HUES64 (cell line): ENCODE data around the gene AIFM3.

Experiments
- H3K27ac ChIP-seq: 2 replicates; pipeline ENCODE4 v1.7.0; 2013; ENCODE audit warnings: low read depth, low read length, inconsistent platforms
- H3K27me3 ChIP-seq: 2 replicates; pipeline ENCODE4 v1.6.1; 2013; ENCODE audit warnings: mild to moderate bottlenecking, low read length; ENCODE audit not compliant: insufficient read depth
- H3K36me3 ChIP-seq: 2 replicates; pipeline ENCODE4 v1.6.1; 2013; ENCODE audit warnings: mild to moderate bottlenecking, low read length; ENCODE audit not compliant: insufficient read depth
- H3K4me1 ChIP-seq: 2 replicates; pipeline ENCODE4 v1.6.1; 2013; ENCODE audit warnings: mild to moderate bottlenecking, low read length, moderate library complexity; ENCODE audit not compliant: insufficient read depth
- H3K4me3 ChIP-seq: 2 replicates; pipeline ENCODE4 v1.5.1; 2013; ENCODE audit warnings: mild to moderate bottlenecking, low read length, moderate library complexity
- H3K9ac ChIP-seq: 2 replicates; pipeline ENCODE4 v1.6.1; 2013; ENCODE audit warnings: mild to moderate bottlenecking, low read depth, low read length
- H3K9me3 ChIP-seq: 2 replicates; pipeline ENCODE4 v1.6.1; 2013; ENCODE audit warnings: low read depth, low read length; ENCODE audit not compliant: insufficient read depth
- WGBS: fragments of 150-250, 120-280 bp; methylation state at CpG from one replicate; pipeline ENCODE4 v1.1.7; 2013; ENCODE audit warnings: missing lambda C conversion rate; 5-methylcytosine and 5-hydroxymethylcytosine counted together

AIFM3 gene

DNA sequence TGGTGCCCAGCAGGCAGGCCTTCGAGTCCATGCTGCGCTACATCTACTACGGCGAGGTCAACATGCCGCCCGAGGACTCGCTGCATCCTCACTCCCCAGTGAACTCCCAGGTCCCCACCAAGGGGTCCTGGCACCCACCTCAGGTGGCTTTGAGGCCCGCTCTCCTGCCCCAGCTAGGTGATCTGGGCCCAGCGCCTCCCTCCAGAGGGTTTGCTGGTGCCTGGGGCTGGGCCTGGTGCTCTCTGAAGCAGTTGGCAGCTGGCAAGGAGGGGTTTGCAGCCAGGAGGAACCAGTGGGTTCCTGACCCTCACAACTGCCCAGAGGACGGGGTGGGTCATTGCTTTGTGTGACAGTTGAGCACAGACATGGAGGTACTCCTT, 29.0 kb downstream of the AIFM3 start:
- no peaks in the 10 kb centered on the region for H3K4me1 ChIP-seq
- no peak overlapping the region for H3K27ac ChIP-seq
- H3K27me3 ChIP-seq, result no peaks in the 10 kb centered on the region
- peaks cover 41% of the 10 kb centered on the region for H3K36me3 ChIP-seq
- H3K9me3 ChIP-seq, result no peaks in the 10 kb centered on the region
- no peak overlapping the region for H3K4me3 ChIP-seq
- WGBS, result 96% methylated on average over 10 of the region's 10 CpGs
- H3K9ac ChIP-seq, result no peak overlapping the region

GRCh38 chr22:20996598-20997535, 29.8 kb downstream of the AIFM3 start:
- Histone ChIP-seq H3K4me1 (no peaks in the 10 kb centered on the region), H3K9ac (no peak overlapping the region; the same call in 1 of the 2 replicates)

DNA sequence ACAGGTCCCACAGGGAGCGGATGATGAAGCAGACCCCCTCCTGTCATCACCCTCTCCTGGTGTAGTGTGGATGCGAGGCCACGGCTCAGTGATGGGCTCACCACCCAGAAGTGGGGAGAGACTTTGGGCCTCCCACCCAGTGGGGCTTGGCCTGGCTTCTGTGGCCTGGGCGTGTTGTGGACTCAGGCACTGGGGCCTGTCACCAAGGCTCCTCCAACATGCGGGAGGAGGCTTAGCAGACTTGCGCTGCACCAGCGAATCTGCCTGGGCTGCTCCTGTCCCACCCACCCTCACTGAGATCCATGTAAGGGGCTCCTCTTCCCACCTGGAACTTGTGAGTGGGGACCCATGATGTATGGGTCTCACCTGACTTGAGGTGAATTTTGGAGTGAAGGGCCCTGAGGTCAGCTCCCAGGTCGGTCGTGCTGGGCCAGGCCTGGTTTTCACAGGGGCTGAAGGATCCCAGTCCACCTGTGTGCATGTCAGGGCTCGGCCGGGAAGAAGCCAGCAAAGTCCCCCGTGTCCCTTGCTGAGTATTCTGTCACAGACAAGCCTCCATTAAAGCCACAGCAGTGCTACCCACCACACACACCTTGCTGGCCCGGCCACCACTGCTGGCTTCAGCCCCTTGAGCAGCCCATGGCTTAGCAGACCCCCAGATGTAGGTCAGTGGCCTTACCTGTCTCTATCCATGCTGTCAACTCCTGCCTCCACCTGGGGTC, 30.6 kb downstream of the AIFM3 start:
- Histone ChIP-seq H3K27ac (no peak overlapping the region), H3K9me3 (no peaks in the 10 kb centered on the region), H3K9ac (no peak overlapping the region; the same call in 1 of the 2 replicates), H3K4me3 (no peak overlapping the region), H3K4me1 (no peaks in the 10 kb centered on the region), H3K36me3 (peaks cover 27% of the 10 kb centered on the region), H3K27me3 (no peaks in the 10 kb centered on the region)
- WGBS, result 93% methylated on average over 13 of the region's 13 CpGs

More at GRCh38 chr22:20996598-20997535, 29.8 kb downstream of the AIFM3 start:
- 95% methylated on average over 27 of the region's 27 CpGs for WGBS
- Histone ChIP-seq H3K4me3 (no peak overlapping the region), H3K27me3 (no peaks in the 10 kb centered on the region), H3K36me3 (peaks cover 36% of the 10 kb centered on the region), H3K27ac (no peak overlapping the region), H3K9me3 (no peaks in the 10 kb centered on the region)

DNA sequence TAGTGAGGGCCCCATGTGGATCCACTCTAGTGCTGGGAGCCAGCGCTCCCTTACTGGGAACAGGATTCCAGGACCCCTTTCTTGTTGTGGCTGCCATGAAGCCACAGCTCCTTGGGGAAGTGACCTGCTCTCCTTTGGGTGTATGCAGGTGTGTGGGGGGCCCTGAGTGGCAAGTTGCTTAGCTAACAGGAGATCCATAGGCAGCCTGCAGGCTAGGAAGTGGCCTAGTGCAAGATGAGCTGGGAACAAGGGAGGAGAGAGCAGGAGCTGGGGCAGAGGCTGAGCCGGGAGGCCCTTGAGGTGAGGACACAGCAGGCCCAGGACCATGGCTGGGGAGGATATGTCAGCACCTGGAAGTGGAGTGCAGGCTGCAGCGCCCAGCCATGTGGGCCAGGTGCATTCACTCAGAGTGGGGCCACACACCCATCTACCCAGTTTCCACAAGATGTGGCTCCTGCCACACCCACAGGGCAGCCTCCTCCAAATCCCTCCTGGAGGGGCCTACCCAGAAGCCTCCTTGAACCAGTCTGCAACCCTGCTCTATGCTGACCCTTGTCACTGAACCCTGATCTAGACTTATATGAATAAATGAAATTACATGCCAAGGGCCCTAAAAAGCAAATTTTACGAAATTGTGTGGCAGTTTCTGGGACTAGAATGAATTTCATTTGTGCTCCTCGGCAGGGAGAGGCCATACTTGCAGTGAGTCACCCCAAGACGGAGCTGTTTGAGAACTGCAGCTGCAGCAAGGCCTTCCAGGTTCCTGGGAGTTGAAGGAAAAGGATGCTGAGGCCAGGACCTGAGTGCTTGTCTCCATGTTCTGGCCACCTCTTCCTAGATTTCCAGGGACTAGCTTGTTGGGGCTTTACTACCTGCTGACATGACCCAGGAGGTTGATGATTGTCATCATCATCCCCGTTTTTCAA, 31.6 kb downstream of the AIFM3 start:
- Histone ChIP-seq H3K9ac (no peak overlapping the region), H3K9me3 (no peaks in the 10 kb centered on the region), H3K27me3 (no peaks in the 10 kb centered on the region), H3K4me1 (no peaks in the 10 kb centered on the region), H3K4me3 (no peak overlapping the region), H3K27ac (no peak overlapping the region), H3K36me3 (peaks cover 27% of the 10 kb centered on the region)
- 80% methylated on average over 7 of the region's 7 CpGs for WGBS

DNA sequence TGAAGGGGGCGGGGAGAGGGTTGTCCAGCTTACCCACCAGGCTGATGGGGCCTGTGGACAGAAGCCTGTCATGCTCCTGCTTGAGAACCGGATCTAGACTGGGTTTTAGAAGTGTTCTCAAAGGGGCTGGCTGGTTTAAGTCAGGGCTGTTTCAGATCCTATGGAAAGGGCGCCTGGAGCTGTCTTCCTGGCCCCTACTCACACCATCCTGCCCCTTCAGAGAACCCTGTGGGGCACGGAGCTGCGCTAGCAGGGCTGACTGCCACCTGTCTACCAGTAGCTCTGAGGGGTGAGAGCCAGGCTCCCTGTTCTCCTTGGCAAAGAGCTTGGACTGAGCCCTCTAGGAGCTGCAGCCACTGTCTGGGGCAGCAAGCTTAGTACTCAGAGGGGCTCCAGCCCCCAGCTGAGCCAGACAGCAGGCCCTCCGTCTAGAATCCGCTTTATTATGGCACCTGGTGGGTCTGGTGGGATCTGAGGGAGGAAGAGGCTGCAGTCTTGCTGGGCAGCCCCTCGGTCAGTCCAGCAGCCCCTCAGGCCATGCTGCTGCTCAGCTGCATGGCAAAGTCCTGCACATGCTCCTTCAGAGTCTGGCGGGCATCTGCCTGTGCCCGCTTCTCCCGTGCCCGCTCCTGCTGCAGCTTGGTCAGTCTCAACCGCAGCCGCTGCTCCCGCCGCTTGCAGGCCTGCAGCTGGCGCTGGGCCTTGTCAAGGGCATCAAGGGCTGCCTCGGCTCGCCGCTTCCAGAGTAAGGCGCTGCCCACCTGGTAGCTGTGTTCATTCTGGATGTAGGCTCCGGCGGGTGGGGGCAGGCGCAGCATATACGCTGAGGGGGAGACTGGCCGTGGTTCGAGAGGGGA, 32.5 kb downstream of the AIFM3 start:
- H3K36me3 ChIP-seq, result peaks cover 27% of the 10 kb centered on the region

DNA sequence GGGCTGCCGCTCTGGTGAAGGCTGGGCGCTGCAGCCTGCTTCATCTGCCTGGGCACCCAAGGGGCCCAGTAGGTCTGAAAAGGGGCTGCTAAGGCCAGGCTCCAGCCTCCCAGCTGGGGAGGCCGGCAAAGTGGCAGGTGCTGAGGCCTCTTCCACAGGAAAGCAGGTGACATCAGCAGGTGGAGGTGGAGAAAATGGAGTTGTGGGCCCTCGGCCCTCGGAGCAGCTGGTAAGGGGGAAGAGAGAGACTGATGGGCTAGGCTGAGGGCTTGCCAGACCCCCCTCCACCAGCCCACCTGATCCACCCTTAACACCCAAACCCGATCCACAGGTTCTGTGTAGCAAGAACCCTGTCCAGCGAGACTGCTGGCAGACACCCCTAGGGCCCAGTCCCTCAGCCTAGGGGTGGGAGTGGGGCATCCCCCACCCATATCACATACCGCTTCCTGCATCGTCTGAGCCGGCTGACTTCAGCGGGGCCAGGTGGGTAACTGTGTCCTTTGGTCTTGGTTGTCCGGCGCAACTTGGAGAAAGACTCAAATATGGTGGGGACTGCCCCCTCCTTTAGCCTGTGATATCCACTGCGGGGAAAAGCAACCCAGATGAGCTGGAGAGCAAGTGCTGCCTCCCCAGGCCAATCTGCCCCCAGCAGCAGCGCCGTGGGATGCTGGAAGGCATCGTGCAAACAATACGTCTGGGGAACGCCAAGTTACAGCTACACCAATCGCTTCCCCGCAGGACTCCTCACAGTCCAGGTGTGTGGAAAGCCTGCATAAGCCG, 33.3 kb downstream of the AIFM3 start:
- H3K4me1 ChIP-seq, result no peaks in the 10 kb centered on the region
- peaks cover 27% of the 10 kb centered on the region for H3K36me3 ChIP-seq
- H3K9ac ChIP-seq, result peak overlapping the region; percentile 95
- peak overlapping the region; percentile 100 for H3K4me3 ChIP-seq
- no peaks in the 10 kb centered on the region for H3K27me3 ChIP-seq
- 85% methylated on average over 22 of the region's 22 CpGs for WGBS
- no peaks in the 10 kb centered on the region for H3K9me3 ChIP-seq
- no peak overlapping the region for H3K27ac ChIP-seq

More for the DNA sequence above, 32.5 kb downstream of the AIFM3 start:
- 94% methylated on average over 27 of the region's 27 CpGs for WGBS
- Histone ChIP-seq H3K4me3 (no peak overlapping the region), H3K27me3 (no peaks in the 10 kb centered on the region), H3K4me1 (no peaks in the 10 kb centered on the region), H3K27ac (no peak overlapping the region), H3K9me3 (no peaks in the 10 kb centered on the region), H3K9ac (no peak overlapping the region)

DNA sequence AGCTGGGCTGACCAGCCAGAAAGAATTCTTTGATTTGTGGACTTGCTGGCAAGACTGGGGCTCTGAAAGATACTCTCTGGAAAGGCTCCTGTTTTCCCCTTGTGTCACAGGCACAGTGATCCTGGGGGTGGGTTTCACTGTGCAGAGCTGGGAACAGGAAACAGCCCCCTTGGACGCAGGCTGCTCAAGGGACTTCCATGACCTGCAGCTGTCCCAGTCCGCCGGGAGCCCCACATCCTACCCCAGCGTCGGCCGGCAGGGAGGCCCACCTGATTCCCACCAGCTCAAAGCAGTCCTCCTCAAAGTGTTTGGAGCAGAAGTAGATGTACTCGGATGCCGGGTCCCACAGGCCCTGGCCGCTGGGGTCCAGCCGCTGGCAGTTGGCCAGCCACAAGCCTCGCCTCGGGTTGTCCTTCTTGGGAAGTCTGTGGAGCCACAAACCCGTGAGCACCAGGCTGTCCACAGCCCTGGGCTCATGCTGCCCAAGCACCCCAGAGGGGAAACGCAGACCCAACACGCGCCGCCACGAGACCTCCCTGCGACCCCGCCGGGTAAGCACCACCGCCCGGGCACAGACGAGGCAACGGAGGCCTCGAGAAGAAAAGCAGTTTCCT, 34.0 kb downstream of the AIFM3 start:
- 21% methylated on average over 26 of the region's 26 CpGs for WGBS
- peaks cover 25% of the 10 kb centered on the region for H3K36me3 ChIP-seq
- H3K9me3 ChIP-seq, result no peaks in the 10 kb centered on the region
- no peaks in the 10 kb centered on the region for H3K4me1 ChIP-seq
- peak overlapping the region; percentile 100 for H3K4me3 ChIP-seq
- H3K27me3 ChIP-seq, result no peaks in the 10 kb centered on the region
- peak overlapping the region; percentile 95 for H3K9ac ChIP-seq
- peak overlapping the region; percentile 90 for H3K27ac ChIP-seq

DNA sequence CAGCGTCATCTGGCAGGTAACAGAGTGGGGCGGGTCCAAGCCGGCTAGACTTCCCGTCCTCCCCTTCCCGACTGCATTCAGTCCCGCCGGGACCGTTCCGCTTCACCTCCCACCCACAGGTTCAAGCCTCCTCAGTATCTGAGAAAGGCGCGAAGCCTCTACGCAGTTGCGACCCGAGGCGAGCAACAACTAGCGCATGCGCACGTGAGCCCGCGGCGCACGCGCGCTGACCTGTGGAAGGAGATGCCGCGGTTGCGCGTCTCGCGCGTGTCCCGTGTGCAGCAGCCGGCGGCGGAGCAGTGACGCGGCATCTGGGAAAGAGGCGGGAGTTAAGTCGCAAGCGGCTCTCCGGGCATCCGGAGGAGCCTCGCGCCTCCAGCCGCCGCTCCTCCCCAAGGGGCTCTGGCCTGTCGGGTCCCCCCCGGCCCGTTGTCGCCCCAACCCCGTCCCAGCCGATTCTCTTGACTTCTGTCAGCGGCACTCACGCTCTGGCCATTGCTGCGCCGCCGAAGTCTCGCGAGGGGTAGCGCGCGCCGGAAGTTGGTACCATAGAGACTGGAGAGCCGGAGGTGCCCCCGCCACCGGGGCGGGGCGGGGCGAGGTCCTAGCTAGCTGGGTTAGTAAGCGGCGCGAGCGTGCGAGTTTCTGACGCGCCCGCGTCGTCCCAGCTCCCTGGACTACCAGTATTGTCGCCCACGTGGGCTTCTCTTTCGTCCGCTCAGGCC, 34.7 kb downstream of the AIFM3 start, which contains the start of gene THAP7:
Gene THAP7, minus strand, starts transcription at position 518 of the 725 bp plus-strand sequence. Its CDS starts 207 bp downstream, at position 311.
- no peaks in the 10 kb centered on the region for H3K9me3 ChIP-seq
- H3K27me3 ChIP-seq, result no peaks in the 10 kb centered on the region
- peak within 1 kb of the TSS; percentile 100 for H3K4me3 ChIP-seq
- under 1% methylated on average over 83 of the region's 83 CpGs for WGBS
- H3K27ac ChIP-seq, result peak within 1 kb of the TSS; percentile 90
- peaks cover 20% of the 10 kb centered on the region for H3K36me3 ChIP-seq
- no peaks in the 10 kb centered on the region for H3K4me1 ChIP-seq
- H3K9ac ChIP-seq, result peak within 1 kb of the TSS; percentile 95

DNA sequence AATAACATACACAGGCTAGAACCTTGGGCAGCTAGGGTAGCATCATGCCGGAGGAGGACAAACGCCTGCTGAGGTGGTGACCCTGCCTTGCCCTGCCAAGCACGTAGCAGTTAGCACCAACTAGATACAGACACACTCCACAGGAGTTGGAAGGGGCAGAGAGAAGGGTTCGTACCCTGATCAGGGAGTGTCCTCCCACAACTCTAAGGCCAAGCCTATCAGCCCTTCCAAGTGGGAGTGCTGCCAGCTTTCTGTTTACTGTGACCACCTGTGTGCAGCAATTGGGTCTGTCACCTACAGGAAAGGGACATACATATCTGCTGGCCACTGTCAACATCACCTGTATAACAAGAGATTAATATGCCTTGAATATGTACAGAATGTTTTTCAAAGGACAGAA, 36.7 kb downstream of the AIFM3 start:
- peaks cover 21% of the 10 kb centered on the region for H3K36me3 ChIP-seq
- no peak overlapping the region for H3K27ac ChIP-seq
- no peaks in the 10 kb centered on the region for H3K4me1 ChIP-seq
- H3K4me3 ChIP-seq, result no peak overlapping the region
- WGBS, result 85% methylated on average over 4 of the region's 4 CpGs
- no peaks in the 10 kb centered on the region for H3K27me3 ChIP-seq
- no peak overlapping the region for H3K9ac ChIP-seq
- no peaks in the 10 kb centered on the region for H3K9me3 ChIP-seq
